Measurements from ENCODE around the gene TNK1.
"Not testable (repeated sequence)": the region's sequence is repeated elsewhere in the genome, so short reads cannot be mapped to it uniquely, and the experiment has no call there.

The TNK1 gene

DNA sequence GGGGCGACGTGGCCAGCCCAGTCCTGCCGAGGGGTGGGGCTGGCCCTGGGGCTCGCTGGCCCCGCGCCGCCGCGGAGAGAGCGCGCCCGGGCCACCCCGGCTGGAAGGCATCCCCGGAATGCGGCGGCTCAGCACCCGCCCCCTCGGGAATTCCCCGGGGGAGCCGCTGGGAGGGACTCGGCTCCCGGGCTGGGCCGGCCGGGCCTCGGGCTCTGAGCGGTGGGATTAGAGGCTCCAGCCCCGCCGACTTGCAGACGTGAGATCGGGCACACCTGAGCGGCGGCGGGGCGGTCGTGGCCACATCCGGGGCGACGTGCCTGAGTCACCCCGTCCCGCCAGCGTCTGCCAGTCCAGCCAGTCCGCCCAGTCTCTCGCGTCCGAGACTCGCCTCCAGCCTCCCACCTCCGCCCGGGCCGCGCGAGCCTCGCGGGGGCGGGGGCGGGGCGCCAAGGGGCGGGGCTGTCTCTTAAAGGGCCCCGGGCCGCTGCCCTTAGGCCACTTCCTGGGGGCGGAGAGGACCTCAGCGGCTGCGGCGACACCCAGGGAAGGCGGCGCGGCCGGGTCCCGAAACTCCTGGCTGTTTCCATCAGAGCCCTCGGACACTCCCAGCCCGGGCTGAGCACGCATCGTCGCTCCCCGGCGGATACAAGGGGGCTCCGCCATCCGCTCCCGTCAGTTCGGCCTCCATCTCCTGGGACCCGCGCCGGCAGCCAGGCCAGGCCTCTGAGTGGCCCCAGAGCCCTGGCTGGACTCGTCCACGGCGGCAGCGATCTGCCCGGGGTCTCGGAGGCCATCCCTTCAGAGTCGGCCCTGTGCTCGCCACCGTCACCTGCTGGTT, 29.0 kb upstream of the TNK1 start, which contains the start of gene KCTD11:
TSS of gene KCTD11 (plus strand) at position 498 of the 838 bp plus-strand sequence.
- no peaks in the 10 kb centered on the region for H3K36me3 Mint-ChIP-seq
- H3K4me3 Mint-ChIP-seq = peak within 1 kb of the TSS; percentile 86
- no peaks in the 10 kb centered on the region for H3K27me3 Mint-ChIP-seq
- no peaks in the 10 kb centered on the region for H3K9me3 Mint-ChIP-seq
- H3K27ac Mint-ChIP-seq = peak within 1 kb of the TSS; percentile 89
- peaks cover 22% of the 10 kb centered on the region for H3K4me1 Mint-ChIP-seq

DNA sequence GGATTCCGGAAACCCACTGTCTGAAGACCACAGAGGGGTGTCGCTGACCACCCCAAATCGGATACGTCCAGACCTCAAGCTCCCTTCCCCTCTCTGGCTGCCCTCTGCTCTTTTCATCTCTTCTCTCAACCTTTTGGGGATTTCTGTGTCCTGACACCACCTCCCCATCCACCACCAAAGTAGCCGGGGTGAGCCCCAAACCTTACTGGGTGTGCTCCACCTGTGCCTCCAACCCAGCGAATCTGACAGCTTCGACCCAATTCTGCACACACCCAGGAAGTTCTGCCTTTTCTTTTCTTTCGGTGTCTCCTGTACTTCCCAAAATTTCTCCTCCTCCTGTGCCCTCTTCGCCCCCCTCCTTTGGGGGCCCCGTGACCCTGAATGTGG, 28.4 kb upstream of the TNK1 start:
- Mint-ChIP-seq H3K9me3 (no peaks in the 10 kb centered on the region), H3K27me3 (no peaks in the 10 kb centered on the region), H3K36me3 (no peaks in the 10 kb centered on the region), H3K4me3 (peak overlapping the region; percentile 86), H3K27ac (peak overlapping the region; percentile 89), H3K4me1 (peaks cover 22% of the 10 kb centered on the region)

DNA sequence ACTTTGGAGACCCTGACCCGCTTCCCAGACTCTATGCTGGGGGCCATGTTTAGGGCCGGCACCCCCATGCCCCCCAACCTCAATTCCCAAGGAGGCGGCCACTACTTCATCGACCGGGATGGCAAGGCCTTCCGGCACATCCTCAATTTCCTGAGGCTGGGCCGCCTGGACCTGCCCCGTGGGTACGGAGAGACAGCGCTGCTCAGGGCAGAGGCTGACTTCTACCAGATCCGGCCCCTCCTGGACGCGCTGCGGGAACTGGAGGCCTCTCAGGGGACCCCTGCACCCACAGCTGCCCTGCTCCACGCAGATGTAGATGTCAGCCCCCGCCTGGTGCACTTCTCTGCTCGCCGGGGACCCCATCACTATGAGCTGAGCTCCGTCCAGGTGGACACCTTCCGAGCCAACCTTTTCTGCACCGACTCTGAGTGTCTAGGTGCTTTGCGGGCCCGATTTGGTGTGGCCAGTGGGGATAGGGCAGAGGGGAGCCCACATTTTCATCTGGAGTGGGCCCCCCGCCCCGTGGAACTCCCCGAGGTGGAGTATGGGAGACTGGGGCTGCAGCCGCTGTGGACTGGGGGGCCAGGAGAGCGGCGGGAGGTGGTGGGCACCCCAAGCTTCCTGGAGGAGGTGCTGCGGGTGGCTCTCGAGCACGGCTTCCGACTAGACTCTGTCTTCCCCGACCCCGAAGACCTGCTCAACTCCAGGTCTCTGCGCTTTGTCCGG, 27.8 kb upstream of the TNK1 start:
- H3K9me3 Mint-ChIP-seq = no peaks in the 10 kb centered on the region
- H3K4me3 Mint-ChIP-seq = peak overlapping the region; percentile 86
- no peaks in the 10 kb centered on the region for H3K36me3 Mint-ChIP-seq
- peaks cover 22% of the 10 kb centered on the region for H3K4me1 Mint-ChIP-seq
- no peaks in the 10 kb centered on the region for H3K27me3 Mint-ChIP-seq
- peak overlapping the region; percentile 89 for H3K27ac Mint-ChIP-seq

DNA sequence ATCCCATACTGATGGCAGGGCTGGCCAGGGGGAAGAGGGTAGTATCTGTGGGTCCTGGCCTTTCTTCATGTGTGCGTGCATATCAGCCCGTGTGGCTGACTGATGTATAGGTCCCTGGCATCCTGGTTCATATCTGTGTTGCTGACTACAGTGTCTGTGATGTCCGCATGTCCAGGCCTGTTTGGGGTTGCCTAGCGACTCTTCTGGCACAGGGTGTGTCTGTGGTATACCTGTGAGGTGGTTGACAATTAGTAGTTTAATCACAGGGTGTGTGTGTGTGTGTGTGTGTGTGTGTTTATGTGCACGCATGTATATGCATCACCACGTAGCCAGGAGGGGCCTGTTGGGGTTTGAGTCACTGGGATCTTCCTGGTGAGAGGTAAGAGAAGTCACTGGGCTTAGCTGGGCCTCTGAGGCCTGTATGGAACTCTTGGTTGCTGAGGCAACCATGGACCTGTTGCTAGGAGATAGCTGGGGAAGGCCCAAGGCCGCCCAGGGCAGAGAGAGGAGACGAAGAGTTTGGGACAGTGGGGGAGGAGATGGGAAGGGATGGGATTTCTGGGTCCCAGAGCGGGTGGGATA, 26.5 kb upstream of the TNK1 start:
- no peaks in the 10 kb centered on the region for H3K27me3 Mint-ChIP-seq
- H3K4me1 Mint-ChIP-seq = peaks cover 22% of the 10 kb centered on the region
- H3K27ac Mint-ChIP-seq = peak overlapping the region; percentile 82
- H3K36me3 Mint-ChIP-seq = no peaks in the 10 kb centered on the region
- no peak overlapping the region for H3K4me3 Mint-ChIP-seq
- H3K9me3 Mint-ChIP-seq = no peaks in the 10 kb centered on the region

DNA sequence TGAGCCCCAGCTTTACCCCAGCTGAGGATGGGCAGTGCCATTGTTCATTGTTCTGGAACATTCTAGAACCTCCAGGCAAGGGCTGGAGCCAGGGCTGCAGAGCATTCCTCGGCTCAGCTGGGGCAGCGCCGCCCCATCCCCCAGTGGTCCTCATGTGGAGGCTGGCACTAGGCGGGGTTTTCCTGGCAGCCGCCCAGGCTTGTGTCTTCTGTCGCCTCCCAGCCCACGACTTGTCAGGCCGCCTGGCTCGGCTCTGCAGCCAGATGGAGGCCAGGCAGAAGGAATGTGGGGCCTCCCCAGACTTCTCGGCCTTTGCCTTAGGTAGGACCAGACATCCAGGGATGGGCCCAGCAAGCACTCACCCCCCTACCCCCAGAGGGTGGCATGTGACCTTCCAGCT, 25.8 kb upstream of the TNK1 start, which contains the start of gene TMEM95:
TSS of gene TMEM95 (plus strand) at position 104 of the 400 bp plus-strand sequence. CDS start at position 153, 49 bp downstream.
- Mint-ChIP-seq H3K36me3 (no peaks in the 10 kb centered on the region), H3K9me3 (no peaks in the 10 kb centered on the region), H3K27me3 (no peaks in the 10 kb centered on the region), H3K4me1 (peaks cover 22% of the 10 kb centered on the region), H3K27ac (peak within 1 kb of the TSS; percentile 82), H3K4me3 (no peak within 1 kb of the TSS)

DNA sequence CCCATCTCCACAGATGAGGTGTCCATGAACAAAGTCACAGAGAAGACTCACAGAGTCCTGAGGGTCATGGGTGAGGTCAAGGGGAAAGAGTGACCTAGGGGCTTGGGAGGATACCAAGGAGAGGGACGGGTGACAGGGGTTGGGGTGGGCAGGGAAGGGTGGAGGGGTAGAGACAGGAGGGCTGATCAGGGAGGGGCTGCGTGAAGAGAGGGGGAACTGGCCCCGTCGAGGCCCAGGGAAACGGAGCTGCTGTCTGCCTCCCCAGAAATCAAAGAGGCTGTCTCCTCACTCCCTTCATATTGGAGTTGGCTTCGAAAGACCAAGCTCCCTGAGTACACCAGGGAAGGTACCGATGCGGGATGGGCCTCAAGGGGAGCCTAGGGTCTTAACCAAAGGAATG, 25.3 kb upstream of the TNK1 start:
- H3K4me1 Mint-ChIP-seq = peaks cover 22% of the 10 kb centered on the region
- no peak overlapping the region for H3K4me3 Mint-ChIP-seq
- H3K27ac Mint-ChIP-seq = no peak overlapping the region
- no peaks in the 10 kb centered on the region for H3K36me3 Mint-ChIP-seq
- H3K9me3 Mint-ChIP-seq = no peaks in the 10 kb centered on the region
- H3K27me3 Mint-ChIP-seq = no peaks in the 10 kb centered on the region

DNA sequence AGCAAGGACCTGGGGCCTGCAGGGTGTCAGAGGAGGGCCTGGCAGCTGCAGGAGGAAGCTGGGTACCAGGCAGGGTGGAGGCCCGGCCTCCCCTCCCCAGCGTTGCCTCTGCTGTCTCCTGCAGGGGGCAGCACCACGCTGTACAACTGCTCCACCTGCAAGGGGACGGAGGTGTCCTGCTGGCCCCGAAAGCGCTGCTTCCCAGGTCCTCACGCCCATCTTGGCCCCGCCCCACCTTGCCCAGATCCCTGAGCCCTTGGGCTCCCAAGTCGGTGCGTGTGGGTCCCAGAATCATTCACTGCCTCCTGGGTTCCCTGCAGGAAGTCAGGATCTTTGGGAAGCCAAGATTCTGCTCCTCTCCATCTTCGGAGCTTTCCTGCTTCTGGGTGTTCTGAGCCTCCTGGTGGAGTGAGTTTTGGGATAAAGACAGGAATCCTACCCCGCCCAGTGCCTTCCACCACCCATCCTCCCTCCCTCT, 24.8 kb upstream of the TNK1 start:
- no peak overlapping the region for H3K4me3 Mint-ChIP-seq
- peaks cover 22% of the 10 kb centered on the region for H3K4me1 Mint-ChIP-seq
- no peaks in the 10 kb centered on the region for H3K36me3 Mint-ChIP-seq
- H3K9me3 Mint-ChIP-seq = no peaks in the 10 kb centered on the region
- H3K27me3 Mint-ChIP-seq = no peaks in the 10 kb centered on the region
- no peak overlapping the region for H3K27ac Mint-ChIP-seq

DNA sequence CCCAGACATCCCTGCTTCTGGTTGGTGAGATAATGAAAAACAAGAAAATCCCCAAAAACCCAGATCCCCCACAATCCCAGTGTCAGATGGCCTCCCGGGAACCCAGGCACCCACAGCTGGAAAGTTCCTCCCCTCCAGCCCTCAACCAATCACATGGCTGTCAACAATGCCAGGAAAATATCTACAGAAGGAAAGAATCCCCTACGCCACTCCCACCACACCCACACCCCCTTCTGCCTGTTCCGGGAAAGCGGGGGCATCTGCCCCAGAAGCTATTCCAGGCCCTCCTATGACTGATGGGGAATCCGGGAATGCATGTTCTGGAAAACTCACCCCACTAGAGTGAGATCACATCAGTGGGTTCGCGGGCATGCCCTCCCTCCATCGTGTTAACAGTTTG, 24.1 kb upstream of the TNK1 start:
- H3K27ac Mint-ChIP-seq = no peak overlapping the region
- H3K4me3 Mint-ChIP-seq = no peak overlapping the region
- H3K36me3 Mint-ChIP-seq = no peaks in the 10 kb centered on the region

DNA sequence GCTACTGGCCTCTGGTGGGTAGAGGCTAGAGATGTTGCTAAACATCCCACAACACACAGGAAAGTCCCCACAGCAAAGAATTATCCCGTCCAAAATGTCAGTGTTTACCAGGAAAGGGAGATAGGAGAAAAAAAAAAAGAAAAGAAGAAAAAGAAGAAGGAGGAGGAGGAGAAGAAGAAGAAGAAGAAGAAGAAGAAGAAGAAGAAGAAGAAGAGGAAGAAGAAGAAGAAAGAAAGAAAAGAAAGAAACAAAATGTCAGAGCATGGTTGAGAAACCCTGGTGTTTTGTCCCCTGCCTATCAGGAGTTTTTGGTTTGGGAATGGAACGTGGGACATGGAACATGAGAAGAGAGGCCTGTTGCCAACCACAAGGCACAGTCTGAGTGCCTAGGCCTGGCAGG, 23.5 kb upstream of the TNK1 start:
- Mint-ChIP-seq H3K4me3 (no peak overlapping the region), H3K36me3 (no peaks in the 10 kb centered on the region), H3K27ac (no peak overlapping the region), H3K9me3 (no peaks in the 10 kb centered on the region), H3K4me1 (peaks cover 17% of the 10 kb centered on the region), H3K27me3 (no peaks in the 10 kb centered on the region)

More for the DNA sequence above, 24.1 kb upstream of the TNK1 start:
- H3K9me3 Mint-ChIP-seq = no peaks in the 10 kb centered on the region
- peaks cover 19% of the 10 kb centered on the region for H3K4me1 Mint-ChIP-seq
- no peaks in the 10 kb centered on the region for H3K27me3 Mint-ChIP-seq

DNA sequence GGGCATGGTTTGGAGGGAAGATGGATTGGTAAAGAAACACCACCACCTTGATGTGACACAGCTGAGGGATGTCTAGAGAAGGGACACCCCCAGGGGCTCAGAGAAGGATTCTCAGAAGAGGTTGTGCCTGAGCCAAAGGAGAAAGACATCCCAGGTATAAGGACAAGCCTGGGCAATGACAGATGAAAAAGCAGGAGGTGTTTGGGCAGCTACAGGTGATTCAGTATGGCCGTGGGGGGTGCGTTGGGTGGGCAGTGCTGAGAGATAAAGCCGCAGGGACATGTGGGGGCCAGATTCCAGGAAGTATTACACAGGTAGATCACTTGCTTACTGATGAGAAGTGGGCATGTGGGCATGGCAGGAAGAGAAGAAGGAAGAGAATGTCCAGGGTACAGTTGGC, 19.0 kb upstream of the TNK1 start:
- Mint-ChIP-seq H3K9me3 (no peaks in the 10 kb centered on the region), H3K4me3 (no peak overlapping the region), H3K36me3 (no peaks in the 10 kb centered on the region), H3K4me1 (no peaks in the 10 kb centered on the region), H3K27ac (no peak overlapping the region), H3K27me3 (no peaks in the 10 kb centered on the region)

DNA sequence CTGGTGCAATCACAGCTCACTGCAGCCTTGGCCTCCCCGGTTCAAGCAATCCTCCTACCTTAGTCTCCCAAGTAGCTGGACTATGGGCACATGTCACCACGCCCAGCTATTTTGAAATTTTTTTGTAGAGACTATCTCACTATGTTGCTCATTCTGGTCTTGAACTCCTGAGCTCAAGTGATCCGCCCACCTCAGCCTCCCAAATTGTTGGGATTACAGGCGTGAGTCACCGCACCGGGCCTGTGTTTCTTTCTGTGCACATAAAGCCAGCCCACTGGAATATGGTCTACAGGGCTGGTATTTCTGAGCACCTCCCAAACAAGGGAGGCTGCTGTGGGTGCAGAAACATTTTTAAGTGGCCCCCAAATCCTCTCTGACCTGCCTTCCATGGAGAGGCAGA, 17.6 kb upstream of the TNK1 start:
- H3K36me3 Mint-ChIP-seq = no peaks in the 10 kb centered on the region
- H3K4me3 Mint-ChIP-seq = no peak overlapping the region
- no peaks in the 10 kb centered on the region for H3K9me3 Mint-ChIP-seq
- H3K27me3 Mint-ChIP-seq = no peaks in the 10 kb centered on the region
- H3K27ac Mint-ChIP-seq = no peak overlapping the region
- no peaks in the 10 kb centered on the region for H3K4me1 Mint-ChIP-seq

DNA sequence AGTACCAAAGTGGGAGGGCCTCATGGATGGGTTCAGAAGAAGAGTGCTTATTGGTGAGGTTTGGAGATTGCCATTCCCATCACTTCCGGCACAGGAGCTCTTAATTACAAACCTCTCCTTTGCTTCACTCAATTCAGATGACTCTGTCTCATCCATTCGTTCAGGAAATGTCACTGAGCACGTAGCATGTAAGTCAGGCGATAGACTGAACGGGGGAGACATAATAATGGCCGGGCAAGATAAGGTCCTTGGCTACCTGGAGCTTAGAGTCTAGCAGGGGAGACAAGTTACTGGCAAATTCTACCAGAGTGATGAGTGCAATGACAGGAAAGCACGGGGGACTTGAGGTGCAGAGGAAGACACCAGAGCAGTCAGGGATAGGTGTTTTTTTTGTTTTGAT, 14.9 kb upstream of the TNK1 start:
- not testable (repeated sequence) for H3K4me3 Mint-ChIP-seq

DNA sequence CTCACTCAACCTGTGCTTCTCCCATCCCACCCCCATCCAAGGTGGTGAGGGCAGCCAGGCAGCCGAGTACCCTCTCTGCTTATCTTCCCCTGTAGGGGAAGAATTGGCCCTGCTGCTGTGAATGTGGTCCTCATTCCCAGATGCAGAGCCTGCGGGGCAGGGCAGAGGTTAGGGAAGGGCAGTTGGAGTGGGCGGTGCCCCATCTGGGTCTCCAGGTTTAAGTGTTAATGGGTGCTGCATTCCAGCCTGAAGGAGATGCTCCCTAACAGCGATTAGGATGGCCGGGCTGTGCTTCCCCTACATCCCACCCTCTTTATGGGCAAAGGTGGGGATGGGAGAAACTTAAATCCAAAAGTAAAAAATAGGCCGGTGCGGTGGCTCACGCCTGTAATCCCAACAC, 13.8 kb upstream of the TNK1 start:
- H3K27me3 Mint-ChIP-seq = no peaks in the 10 kb centered on the region
- no peaks in the 10 kb centered on the region for H3K36me3 Mint-ChIP-seq
- no peaks in the 10 kb centered on the region for H3K9me3 Mint-ChIP-seq
- H3K4me1 Mint-ChIP-seq = no peaks in the 10 kb centered on the region
- no peak overlapping the region for H3K27ac Mint-ChIP-seq
- H3K4me3 Mint-ChIP-seq = no peak overlapping the region

More for the DNA sequence above, 14.9 kb upstream of the TNK1 start:
- not testable (repeated sequence) for H3K9me3 Mint-ChIP-seq, H3K36me3 Mint-ChIP-seq, H3K4me1 Mint-ChIP-seq, H3K27ac Mint-ChIP-seq, H3K27me3 Mint-ChIP-seq

DNA sequence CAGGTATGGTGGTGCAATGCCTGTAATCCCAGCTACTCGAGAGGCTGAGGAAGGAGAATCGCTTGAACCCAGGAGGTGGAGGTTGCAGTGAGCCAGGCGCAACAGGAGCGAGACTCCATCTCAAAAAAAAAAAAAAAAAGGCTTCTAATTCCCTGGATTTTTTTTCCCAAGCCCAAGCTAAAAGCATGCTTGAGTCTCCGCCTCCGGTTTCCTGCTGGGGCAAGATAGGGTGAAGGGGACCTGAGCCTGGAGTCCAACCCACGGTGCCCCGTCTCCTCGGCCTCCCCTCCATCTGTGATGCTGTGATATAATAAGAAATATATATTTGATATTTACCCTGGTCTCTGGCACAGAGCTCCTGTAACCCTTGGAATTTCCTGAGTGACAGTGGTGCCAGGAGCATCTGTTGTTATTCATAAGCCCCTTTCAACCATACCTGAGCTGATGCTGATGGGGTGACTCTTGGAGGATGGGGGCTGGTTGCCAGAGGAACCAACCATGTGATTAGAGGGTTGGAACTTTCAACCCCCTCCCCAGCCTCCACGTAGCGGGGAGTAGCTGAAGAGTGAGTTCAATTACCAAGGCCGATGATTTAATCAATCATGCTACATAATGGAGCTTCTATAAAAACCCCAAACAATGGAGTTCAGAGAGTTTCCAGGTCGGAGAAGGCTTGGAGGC, 12.8 kb upstream of the TNK1 start:
- no peaks in the 10 kb centered on the region for H3K27me3 Mint-ChIP-seq

DNA sequence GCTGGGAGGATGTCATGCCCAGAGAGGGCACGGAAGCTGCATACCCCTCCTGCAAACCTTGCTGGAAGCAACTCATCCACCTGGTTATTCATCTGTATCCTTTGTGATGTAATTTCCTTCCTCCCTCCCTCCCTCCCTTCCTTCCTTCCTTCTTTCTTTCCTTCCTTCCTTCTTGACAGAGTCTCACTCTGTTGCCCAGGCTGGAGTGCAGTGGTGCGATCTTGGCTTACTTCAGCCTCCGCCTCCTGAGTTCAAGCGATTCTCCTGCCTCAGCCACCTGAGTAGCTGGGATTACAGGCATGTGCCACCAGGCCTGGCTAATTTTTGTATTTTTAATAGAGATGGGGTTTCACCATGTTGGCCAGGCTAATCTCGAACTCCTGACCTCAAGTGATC, 12.3 kb upstream of the TNK1 start:
- H3K27ac Mint-ChIP-seq, H3K27me3 Mint-ChIP-seq, H3K4me3 Mint-ChIP-seq, H3K36me3 Mint-ChIP-seq, H3K4me1 Mint-ChIP-seq, H3K9me3 Mint-ChIP-seq: not testable (repeated sequence)

More for the DNA sequence above, 12.8 kb upstream of the TNK1 start:
- Mint-ChIP-seq H3K4me3 (no peak overlapping the region), H3K27ac (no peak overlapping the region), H3K36me3 (no peaks in the 10 kb centered on the region), H3K9me3 (no peaks in the 10 kb centered on the region), H3K4me1 (no peaks in the 10 kb centered on the region)
